ENCODE measurements around the gene RPS15A.
A peak's percentile ranks its signal among the peaks of the same experiment; 100 is the strongest.
"Not testable (repeated sequence)": the region's sequence is repeated elsewhere in the genome, so short reads cannot be mapped to it uniquely, and the experiment has no call there.

The RPS15A gene

DNA sequence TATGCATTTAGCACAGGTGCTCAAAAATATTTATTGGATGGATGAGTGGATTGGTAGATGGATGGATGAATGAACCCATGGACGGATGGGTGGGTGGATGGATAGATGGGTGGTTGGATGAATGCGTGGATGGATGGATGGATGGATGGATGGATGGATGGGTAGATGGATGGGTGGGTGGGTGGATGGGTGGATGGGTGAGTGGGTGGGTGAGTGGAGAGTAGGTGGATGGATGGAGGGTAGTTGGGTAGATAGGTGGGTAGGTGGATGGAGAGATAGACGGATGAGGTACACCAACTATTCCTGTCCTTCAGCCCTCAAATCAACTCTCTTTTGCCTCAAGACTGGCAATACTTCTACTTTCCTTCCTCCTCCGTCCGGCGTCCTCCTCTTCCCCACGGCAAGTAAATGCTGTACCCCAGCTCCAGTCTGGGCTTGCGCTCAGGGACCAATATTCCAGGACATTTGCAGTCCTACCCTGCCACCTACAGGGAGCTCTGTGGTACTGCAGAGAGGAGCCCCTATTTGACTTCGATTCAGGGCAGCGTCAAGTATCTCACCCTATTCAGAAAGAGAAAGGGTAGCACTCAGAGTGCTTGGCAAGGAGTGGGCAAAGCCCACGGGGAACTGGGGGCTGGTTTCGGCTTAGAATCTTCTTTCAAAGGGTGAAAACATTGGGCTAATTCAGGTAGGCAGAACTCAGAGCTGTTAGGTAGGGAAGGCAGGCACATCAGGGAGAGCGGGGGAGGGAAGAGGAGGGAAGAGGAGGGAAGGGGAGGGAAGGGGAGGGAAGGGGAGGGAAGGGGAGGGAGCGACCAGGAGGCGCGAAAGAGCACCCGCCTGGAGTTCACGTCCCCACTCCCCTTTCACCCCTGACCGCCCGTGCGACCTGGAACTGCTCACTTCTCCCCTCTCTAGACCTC, 30.3 kb downstream of the RPS15A start:
- H3K9me3 ChIP-seq; H3K4me3 ChIP-seq (ENCODE audit: low read depth, low read length); H3K4me1 ChIP-seq; H3K27me3 ChIP-seq; H3K36me3 ChIP-seq: not testable (repeated sequence)
- TF ChIP-seq, protein P1, sequence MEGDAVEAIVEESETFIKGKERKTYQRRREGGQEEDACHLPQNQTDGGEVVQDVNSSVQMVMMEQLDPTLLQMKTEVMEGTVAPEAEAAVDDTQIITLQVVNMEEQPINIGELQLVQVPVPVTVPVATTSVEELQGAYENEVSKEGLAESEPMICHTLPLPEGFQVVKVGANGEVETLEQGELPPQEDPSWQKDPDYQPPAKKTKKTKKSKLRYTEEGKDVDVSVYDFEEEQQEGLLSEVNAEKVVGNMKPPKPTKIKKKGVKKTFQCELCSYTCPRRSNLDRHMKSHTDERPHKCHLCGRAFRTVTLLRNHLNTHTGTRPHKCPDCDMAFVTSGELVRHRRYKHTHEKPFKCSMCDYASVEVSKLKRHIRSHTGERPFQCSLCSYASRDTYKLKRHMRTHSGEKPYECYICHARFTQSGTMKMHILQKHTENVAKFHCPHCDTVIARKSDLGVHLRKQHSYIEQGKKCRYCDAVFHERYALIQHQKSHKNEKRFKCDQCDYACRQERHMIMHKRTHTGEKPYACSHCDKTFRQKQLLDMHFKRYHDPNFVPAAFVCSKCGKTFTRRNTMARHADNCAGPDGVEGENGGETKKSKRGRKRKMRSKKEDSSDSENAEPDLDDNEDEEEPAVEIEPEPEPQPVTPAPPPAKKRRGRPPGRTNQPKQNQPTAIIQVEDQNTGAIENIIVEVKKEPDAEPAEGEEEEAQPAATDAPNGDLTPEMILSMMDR (IDR thresholded peaks at IDR 0.05; ENCODE audit: low read depth, low read length), result peak; percentile 55
- peak; percentile 27 for DNase-seq

DNA sequence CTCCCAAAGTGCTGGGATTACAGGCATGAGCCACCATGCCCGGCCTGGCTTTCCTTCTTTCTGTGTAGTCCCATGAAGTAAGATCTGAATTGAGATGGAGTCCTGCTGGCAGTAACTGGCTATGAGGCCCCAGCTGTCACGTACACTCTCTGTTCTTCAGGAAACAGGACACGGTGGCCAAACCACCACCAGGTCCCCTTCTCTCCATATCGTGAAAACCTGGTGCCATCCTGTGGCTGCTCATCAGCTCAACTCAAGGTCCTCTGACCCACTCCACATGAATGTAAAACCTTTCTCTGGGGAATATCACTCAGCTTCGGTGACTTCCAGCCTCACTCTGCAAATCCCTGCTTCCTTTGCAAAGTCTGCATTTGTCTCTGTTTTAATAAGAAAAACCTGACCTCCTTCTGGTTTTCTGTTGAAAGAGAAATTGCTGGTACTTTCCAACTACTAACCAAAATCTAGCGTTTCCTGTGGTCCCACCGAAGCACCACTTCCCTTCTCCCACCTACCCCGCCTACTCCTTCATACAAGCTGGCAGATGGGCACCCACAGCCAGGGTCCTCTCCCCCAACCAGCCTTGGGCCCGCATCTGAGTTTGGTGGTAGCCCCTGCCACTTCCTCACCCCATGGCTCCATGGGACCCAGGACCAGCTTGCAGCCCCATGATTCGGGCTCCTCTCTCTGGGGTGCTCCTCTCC, 32.0 kb downstream of the RPS15A start:
- not testable (repeated sequence) for H3K9me3 ChIP-seq; H3K27me3 ChIP-seq; H3K4me1 ChIP-seq; H3K4me3 ChIP-seq (ENCODE audit: low read depth, low read length); DNase-seq; H3K36me3 ChIP-seq

DNA sequence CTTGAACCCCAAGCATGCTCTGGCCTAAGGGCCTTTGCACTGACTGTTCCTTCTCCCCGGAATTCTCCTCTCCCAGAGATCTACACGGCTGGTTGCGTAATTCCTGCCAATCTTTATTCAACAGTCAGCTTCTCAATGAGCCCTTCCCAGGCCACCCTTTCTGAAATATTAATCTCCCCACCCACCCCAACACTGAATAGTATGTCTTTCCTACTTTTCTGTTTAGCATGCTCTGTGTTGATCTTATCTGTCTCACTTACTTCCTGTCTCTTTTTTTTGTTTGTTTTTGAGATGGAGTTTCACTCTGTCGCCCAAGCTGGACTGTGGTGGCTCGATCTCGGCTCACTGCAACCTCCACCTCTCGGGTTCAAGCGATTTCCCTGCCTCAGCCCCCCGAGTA, 33.5 kb downstream of the RPS15A start:
- not testable (repeated sequence) for DNase-seq; H3K36me3 ChIP-seq; H3K27me3 ChIP-seq; H3K4me1 ChIP-seq; H3K4me3 ChIP-seq (ENCODE audit: low read depth, low read length); H3K9me3 ChIP-seq

DNA sequence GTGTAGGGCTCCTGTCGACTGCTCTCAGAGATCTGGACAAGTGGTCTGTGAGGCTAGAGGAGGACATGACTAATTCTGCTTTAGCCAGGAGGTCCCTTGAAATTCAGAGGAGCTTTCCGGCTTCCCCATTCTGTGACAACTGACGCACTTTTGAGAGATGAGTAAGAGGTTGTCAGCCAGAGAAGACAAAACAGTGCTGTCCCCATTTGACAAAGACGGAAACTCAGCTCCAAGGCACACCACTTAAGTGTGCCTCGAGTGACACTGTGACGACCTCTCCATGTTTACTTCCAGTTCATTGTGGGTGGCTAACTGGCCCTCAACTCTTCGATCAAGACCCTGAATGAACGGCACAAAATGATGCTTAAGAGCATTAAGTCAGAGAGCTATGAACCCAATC, 47.3 kb downstream of the RPS15A start:
- not testable (repeated sequence) for H3K36me3 ChIP-seq; H3K9me3 ChIP-seq; DNase-seq; H3K27me3 ChIP-seq; H3K4me3 ChIP-seq (ENCODE audit: low read depth, low read length); H3K4me1 ChIP-seq

DNA sequence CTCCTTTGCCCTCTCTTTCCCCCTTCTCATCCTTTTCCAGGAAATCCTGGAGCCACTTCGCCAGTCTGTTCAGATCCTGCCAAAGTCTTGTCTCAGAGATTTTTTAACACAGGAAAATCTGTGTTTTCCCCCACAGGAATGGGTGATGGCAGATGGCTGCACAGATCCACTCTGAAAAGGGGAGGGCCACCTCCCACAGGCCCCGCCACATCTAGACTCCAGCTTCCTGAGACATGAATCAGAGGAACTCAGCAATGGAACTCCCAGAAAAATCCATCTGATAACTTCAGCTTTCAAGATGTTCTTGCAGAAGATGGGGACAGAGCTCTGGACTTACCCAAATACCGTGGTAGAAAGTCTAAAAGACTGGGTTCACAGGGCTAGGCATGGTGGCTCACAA, 50.1 kb downstream of the RPS15A start:
- H3K27me3 ChIP-seq; DNase-seq; H3K4me3 ChIP-seq (ENCODE audit: low read depth, low read length); H3K36me3 ChIP-seq; H3K9me3 ChIP-seq; H3K4me1 ChIP-seq: not testable (repeated sequence)

DNA sequence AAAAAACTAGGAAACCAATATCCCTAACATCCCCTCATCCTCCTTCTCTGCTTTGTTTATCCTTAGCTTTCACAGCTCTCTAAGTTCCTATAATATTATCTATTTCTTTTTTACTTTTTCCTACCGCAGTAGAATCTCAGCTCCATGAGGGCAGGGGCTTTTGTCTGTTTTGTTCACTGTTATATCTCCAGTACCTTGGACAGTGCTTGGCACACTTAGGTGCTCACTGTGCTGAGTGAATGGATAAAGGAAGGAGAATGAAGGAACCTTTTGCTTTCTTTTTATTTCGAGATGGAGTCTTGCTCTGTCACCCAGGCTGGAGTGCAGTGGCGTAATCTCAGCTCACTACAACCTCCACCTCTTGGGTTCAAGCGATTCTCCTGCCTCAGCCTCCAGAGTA, 51.4 kb downstream of the RPS15A start:
- H3K4me1 ChIP-seq; H3K9me3 ChIP-seq; DNase-seq; H3K27me3 ChIP-seq; H3K36me3 ChIP-seq; H3K4me3 ChIP-seq (ENCODE audit: low read depth, low read length): not testable (repeated sequence)

DNA sequence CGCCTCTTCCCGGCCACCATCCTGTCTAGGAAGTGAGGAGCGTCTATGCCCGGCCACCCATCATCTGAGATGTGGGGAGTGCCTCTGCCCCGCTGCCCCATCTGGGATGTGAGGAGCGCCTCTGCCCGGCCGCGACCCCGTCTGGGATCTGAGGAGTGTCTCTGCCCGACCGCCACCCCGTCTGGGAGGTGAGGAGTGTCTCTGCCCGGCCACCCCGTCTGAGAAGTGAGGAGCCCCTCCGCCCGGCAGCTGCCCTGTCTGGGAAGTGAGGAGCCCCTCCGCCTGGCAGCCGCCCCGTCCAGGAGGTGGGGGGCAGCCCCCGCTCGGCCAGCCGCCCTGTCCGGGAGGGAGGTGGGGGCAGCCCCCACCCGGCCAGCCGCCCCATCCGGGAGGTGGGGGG, 55.9 kb downstream of the RPS15A start:
- H3K4me1 ChIP-seq; H3K27me3 ChIP-seq; H3K9me3 ChIP-seq; H3K4me3 ChIP-seq (ENCODE audit: low read depth, low read length); DNase-seq; H3K36me3 ChIP-seq: not testable (repeated sequence)

Measured in BE2C (cell line).